ENCODE data around the gene TSEN54.

The TSEN54 gene

DNA sequence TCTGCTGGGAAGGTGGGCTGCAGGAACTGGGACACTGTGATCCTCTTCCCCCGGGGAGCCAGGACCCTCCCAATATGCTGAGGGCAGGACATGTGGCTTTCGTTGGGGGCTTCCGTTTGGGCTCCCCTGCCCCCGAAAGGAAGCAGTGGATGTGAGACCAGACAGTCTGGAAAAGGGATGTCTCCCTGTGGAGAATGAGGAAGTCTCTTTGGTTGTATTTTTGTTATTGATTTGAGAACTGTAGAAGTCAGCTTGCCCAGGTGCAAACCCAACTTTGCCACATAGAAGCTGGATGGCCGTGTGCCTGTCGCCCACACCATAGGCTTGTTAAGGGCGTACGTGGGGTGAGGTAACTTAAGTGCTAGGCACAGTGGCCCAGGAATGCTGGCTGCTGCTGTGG, 27.9 kb downstream of the TSEN54 start:
- DNase-seq (ENCODE audit: low spot score): no peak

DNA sequence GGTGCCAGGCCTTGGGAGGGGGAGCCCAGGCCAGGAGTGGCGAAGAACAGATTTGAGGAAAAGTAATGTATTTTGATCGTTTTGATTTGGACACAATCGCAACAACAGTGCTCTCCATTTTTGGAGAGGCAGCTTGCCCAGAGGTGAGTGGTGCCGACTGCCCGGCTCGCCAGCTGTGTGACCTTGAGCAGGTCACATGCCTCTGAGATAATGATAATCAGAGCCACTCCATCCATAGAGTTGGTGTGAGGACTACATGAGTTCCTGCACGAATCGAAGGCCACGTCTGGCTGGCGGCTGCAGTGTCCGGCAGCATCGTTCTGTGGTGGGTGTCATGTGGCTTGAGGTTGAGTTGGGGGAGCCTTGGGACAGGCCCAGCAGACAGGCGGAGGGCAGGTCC, 29.9 kb downstream of the TSEN54 start:
- DNase-seq (ENCODE audit: low spot score): no peak

DNA sequence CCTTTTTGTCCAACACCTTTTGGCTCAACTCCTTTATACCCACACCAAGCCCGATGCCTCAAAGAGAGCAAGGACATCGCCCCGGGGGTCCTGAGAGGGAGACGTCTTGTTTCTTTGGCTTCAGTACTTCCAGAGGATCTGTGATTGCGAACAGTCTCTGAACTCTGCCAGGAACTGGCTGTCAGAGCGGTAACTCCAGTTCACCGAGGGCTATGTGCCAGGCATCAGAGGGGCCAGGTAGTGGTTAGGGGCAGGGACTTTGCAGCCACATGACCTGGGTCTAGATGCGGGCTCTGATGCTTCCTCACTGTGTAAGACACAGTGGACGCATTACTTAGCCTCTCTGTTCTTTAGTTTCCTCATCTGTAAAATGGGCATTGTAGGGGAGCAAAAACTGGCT, 30.8 kb downstream of the TSEN54 start:
- DNase-seq (ENCODE audit: low spot score): no peak

DNA sequence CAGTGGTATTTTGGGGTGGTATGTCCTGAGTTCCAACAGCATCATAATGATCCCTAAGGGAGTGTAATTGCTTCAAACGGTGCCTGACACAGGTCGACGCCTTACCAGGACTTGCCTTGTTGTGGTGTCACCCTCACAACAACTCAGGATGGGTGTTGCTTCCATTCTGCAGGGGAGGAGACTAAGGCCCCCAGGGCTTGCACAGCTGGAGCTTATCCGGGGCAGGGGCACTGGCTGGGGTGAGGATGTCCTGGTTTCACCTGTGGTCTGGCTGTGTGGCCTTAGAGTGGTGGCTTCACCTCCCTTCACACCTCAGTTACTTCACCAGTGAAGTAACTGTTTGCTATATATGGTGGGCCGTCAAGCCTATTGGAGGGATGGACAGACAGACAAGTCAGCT, 32.5 kb downstream of the TSEN54 start:
- DNase-seq (ENCODE audit: low spot score): no peak

DNA sequence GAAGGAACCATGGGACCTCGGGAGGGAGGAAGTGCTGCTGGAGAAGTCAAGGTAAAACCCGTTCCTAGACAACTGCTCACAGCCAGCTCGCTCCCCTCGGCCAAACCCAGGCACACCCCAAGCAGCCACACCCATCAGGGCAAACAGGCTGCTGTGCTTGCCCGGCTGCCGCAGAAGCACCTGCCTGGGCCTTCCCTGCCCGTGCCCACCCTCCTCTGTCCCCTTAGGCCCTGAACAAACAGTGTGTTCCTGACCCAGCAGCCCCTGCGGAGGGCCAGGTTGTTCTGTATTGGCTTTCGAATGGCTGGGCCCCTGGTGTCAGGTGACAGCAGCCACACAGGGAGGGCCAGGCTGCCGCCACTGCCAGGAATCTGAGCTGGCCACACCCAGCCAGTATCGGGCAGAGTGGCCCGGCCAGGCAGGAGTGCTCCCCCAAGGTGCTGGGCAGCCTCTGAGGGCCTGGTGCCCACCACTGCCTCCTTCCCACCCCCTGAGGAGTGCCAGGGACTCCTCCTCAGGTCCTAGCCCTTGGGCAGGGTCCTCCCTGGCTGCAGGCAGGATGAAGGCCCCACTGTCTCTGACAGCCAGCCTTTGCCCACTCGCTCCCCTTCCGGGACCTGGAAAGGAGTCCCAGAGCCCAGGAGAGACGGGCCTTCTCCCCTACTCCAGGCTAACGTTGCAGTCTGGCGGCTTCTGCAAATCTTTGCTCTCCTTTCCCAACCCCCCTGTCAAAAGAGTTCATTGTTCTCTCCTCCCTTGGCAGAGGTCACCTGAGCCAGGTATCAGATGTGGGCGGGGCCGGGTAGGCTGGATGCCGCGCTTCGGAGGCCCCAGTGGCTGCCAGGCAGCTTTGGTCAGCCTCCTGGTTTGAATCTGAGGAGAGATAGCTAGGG, 33.2 kb downstream of the TSEN54 start:
- no peak for DNase-seq (ENCODE audit: low spot score)

DNA sequence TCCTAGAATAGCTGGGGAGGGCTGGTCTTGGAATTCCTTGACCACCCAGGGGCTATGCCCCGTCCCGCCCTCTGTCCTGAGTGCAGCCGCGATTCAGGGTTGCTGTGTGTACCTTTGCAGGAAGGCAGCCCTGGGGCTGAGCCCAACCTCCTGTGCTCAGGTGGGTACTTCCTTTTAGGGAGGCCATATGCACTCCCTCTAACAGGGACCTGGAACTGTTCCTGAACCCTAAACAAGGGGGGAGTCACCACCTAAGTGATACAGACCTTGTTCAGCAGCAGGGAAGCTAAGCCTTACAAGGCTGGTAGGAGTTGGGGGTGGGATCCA, 33.8 kb downstream of the TSEN54 start:
- DNase-seq (ENCODE audit: low spot score): no peak

DNA sequence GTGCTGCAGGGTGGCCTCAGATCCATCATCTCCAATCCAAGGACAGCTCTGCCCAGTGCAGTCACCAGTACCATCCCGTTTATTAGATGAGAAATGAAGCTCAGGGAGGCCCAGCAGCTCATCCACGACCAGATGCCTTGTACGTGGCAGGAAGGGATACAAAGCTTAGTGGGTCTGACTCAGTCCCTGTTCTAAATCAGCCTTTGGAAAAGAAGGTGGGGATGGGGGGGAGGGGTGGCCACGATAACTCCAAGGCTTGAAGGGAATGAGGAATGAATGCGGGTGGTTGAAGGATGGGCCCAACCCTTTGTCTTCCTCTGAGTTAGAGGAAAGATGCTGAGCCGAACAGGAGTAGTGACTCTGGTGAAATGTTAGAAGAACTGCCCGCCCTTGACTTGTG, 34.9 kb downstream of the TSEN54 start:
- DNase-seq (ENCODE audit: low spot score): no peak

DNA sequence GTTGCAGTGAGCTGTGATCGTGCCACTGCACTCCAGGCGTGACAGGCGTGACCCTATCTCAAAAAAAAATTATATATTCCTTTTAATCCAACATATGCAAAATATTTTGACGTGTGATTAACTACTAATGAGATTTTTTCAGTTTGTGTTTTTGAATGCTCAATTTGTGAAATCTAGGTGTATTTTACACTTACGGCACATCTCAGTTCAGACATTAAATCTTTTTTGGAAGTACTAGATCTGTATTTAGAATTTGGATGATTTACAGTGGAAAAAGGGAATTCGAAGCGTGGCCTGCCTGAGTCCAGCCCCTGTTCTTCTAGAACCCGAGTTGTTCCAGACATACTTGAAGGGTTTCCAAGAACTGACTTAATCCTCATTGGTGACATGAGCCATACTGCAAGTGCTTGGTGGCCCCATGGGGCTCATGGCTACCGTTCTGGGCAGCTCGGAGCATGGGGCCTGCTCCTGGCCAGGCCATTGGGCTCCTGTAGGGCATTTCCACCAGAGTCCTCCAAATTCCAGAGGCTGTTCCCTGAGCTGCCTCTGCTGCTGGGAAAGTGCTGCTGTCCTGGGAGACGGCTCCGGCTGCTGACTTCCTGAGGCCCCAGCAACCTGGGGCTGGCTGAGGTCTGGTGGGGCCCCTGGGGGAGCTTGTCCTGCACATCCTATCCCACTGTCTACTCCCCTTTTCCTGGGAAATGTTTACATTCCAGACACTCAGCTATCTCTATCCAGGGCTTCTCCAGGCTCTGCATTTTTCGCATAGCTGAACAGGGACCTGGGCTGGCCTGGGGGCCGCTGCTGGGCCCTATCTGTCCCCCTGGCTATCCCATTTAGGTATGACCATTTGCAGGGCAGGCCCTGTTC, 36.3 kb downstream of the TSEN54 start:
- DNase-seq (ENCODE audit: low spot score): no peak

DNA sequence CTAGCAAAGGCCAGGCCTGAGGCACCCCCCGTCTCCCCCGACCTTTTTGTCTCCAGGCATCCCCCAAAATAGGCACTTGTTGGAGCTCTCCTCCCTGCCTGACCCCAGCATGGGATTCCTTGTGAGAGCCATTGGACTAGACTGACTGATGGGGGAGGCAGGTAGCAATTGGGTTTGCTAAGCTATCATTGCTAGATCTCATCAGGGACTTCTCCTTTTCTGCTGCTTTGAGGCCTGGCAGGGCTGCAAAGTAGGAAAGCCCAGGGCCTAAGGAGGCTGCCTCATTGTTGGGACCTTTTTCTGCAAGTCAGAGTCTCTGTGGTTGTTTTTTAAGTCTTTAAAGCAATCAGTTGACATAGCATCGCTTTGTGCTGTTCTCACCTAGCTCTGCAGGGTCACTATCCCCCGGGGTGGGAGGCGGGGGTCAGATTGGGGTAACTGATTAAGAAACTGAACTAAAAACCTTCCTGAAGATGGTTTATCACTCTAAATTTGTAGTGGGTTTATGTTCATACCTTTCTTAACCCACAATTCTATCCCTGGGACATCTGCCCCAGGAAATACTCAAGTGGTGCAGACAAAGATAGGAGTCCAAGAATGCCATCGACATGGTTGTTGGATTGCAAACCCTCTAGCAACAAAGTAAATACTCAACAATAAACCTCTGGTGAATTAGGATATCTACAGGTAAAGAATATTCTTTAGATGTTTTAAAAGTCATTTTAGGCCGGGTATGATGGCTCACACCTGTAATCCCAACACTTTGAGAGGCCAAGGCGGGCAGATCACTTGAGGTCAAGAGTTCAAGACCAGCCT, 37.2 kb downstream of the TSEN54 start:
- DNase-seq (ENCODE audit: low spot score): no peak

DNA sequence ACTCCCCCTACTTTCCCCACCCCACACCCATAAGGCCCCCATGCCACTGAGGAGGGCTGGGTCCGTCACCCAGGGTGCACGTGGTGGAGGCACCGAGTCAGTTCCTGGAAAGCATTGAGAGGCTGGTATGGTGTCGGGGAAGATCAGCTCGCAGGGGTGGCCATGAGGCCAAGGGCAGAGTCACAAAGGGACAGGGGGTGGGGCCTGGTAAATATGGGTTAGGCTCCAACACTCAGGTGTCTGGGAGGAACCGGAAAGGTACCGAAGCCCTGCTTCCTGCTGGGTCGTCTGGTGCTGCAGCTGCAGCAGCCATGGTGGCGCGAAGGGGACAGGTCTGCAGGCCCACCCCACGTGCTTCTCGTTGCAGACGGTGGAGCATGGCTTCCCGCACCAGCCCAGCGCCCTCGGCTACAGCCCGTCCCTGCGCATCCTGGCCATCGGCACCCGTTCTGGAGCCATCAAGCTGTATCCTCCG, 39.4 kb downstream of the TSEN54 start:
- no peak for DNase-seq (ENCODE audit: low spot score)

DNA sequence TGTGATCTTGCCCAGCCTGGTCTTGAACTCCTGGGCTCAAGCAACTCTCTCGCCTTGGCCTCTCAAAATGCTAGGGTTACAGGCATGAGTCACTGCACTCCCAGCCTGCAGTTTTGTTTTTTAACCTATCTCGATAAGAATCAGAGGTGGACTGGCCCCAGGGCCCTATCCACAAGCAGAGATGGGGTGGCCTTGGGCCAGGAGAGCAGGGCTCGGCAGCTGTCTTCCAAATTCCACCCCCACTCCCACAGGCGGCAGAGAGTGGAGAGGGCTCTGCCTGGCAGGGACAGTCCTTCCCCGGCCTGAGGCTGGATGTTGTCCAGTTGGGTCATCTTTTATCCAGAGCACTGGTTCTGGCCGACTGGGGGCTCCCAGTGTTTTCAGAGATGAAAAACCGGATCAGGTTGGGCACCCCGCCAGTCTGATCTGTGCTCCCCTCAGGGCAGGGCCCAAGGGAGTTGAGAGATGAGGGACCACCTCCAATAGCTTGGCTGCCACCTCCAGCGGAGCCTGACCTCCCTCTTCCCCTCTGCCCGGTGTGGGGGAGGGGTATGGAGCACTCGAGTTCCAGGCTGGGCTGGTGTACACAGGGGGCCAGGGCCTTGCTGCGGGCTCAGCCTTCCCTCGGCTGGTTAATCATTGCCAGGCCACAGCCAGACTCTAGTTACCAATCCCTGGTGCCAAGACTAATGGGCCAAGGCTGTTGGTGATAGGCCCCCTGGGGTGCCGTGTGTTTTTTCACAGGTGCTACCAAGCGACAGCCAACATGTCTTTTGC, 40.9 kb downstream of the TSEN54 start:
- peak; percentile 90 for DNase-seq (ENCODE audit: low spot score)

DNA sequence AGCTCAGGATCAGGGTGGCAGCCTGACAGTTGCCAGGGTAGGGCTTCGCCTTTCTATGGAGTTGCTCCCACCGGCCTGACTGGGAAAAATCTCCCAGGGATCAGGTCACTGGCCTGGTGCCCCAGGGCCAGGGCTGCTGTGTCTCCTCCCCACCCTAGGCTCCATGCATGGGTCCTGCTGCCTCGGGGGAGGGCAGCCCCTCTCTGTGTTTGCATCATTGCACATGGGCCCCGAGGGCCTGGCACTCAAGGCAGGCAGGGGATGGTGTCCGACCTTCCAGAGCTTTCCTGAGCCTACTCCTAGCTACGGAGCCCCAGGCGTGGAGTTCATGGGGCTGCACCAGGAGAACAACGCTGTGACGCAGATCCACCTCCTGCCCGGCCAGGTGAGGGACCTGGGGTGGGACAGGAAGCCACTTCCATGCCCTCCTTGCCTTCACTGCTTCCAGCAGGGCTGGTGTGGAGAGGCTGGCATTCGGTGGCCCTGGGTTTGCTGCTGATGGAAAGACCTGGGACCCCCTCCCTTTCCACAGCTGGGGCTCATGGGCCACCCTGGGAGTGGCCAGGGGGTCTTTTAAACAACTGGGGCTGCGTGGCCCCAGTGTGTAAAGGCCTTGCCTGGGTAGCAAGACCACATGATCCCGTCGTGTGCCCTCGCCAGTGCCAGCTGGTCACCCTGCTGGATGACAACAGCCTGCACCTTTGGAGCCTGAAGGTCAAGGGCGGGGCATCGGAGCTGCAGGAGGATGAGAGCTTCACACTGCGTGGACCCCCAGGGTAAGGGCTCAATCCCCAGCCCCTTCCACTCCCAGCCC, 41.7 kb downstream of the TSEN54 start:
- no peak for DNase-seq (ENCODE audit: low spot score)

DNA sequence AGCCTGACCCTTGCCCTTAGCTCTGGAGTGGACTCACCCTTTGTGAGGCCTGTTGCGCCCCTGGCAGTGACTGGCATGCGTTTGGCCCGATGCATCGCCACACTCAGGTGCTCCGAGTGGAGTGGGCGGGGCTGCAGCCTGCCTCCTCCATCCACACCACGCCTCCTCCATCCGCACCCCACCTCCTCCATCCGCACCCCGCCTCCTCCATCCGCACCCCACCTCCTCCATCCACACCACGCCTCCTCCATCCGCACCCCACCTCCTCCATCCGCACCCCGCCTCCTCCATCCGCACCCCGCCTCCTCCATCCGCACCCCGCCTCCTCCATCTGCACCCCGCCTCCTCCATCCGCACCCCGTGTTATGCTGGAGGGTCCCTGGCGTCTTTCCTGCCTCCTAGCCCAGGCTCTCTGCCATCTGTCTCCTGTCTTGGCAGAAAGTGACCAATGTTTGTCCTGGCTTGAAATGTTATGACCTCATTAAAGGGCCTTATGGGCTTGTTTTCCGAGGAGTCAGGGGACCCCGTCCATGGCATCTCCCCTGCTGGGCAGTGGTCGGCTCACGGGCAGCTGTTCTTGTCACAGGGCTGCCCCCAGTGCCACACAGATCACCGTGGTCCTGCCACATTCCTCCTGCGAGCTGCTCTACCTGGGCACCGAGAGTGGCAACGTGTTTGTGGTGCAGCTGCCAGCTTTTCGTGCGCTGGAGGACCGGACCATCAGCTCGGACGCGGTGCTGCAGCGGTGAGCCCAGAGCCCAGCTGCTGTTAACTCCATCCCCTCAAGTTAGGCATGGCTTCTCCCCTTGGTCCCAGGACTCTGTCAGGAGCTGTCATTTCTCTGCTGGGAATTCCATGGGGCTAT, 42.6 kb downstream of the TSEN54 start:
- no peak for DNase-seq (ENCODE audit: low spot score)

DNA sequence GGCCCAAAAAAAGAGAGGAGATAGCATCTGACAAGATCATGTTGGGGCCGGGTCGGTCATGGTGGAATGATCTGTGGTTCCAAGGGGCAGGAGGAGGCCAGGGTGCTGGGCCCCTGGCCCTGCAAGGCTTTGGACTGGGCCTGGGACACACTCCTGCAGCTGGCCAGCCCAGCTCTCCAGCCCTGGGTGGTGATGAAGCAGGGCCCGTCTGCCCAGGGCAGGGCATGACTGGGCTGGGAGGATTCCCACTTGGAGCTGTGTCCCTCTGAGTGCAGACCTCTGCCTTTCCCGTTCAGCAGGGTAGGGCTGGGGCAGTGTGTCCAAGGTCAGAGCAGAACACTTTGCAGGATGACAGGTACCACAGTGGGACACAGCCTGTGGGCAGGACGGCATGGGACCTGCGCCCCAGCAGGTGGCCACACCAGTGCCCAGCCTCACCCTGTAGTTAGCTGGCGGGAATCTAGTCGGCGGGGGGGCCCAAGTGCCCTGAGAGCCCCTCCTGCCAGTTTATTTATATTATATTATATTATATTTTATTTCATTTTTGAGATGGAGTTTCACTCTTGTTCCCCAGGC, 43.7 kb downstream of the TSEN54 start:
- DNase-seq (ENCODE audit: low spot score): no peak

DNA sequence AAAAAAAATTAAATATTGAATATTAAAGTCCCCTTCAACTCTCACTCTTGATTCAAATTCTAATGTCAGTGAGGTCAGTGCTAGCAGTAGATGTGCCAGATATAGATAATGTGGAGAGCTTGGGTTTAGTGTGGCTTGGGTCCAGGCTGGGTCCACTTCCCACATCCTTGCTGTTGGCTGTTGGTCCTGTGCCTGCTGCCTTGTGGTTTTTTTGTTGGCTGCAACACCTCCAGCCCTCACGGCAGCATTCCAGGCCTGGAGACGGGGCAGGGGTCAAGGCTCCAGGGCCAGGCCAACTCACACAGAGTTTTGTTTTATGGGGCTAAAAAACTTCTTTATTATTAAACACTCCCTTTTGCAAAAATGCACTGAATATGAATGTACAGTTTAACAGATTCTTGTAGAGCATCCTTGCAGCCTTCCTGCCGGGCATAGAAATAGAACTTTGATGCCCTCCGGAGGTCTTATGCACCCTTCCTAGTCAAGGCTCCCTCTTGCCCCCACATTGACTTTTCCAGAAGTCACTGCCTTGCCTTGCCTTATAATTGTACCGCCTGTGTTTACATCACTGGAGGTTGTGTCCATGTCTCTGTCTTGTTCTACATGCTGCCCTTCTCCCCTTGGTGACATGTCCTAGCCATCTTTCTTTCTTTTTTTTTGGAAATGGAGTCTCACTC, 45.7 kb downstream of the TSEN54 start:
- no peak for DNase-seq (ENCODE audit: low spot score)

DNA sequence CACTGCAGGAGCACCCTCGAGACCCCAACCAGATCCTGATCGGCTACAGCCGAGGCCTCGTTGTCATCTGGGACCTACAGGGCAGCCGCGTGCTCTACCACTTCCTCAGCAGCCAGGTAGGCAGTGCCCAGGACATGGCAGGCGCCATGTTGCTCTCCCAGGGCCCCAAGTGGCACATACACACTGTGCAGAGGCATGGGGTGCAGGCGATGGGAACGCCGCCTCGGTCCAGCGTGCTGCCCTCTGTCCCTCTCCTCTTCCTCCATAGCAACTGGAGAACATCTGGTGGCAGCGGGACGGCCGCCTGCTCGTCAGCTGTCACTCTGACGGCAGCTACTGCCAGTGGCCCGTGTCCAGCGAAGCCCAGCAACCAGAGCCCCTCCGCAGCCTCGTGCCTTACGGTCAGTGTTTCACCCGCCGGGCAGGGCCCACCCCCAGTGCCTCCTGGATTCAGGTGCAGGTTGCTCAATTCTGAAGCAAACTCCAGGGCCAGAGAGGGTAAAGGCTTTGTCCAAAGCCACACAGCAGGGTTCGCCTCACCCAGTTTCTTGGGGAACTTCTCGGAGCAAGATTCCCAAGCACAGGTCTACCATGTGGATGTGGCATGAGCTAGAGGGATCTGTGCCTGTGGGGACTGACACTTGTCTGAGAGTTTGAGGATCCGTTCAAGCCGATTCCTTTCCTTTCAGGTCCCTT, 46.9 kb downstream of the TSEN54 start:
- no peak for DNase-seq (ENCODE audit: low spot score)

DNA sequence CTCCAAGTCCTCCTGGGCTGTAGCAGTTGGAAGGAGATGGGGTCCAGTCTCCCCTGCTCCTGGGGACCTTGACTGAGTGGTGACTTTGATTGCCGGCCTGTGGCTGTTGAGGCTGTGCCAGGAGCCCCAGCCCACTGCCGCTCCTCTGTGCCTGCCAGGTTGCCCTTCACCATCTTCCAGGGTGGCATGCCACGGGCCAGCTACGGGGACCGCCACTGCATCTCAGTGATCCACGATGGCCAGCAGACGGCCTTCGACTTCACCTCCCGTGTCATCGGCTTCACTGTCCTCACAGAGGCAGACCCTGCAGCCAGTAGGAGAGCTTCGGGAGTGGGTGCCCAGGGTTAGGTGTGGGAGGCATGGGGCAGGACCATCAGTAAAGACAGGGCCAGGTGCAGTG, 47.9 kb downstream of the TSEN54 start:
- no peak for DNase-seq (ENCODE audit: low spot score)

DNA sequence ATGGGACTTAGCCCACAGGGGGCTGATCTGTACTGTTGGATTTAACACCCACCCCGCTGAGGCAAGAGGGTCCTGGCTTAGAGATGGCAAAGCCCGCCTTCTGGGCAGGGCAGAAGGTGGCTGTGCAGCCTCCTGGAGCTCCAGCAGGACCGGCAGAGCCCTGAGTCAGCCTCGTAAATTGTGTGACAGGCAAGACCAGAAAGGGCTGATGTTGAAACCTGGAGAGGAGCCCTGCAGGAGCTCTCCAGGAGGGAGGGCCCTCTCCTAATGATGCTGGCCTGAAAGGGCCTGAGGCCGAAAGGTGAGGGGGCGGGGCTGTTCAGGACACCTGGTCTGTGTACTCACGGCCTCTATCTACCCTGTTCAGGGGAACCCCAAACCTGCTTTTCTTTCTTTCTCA, 48.7 kb downstream of the TSEN54 start:
- DNase-seq (ENCODE audit: low spot score): no peak
